IMR-90 (cell line): ENCODE data around the gene ABHD15. TPM values are rescaled to one million over a fixed set of nuclear protein-coding genes. Genes with fewer than 3 reads are reported as not detected.

Experiments
- ATAC-seq: fragments of 200-7000 bp; cut with Tn5 transposase; 2 replicates; pipeline ENCODE4 v1.9.1; 2020; ENCODE audit warnings: low read depth, mild to moderate bottlenecking, moderate library complexity
- BruUV-seq: library from RNA; stranded (reverse); fragments of 400-500 nt; replicated peaks from 2 replicates; lab custom pipeline; 2021; lab: Mats Ljungman, UMichigan
- CTCF ChIA-PET: fragments of 300-600 bp; formaldehyde crosslinking; extraction: SDS; loops from one replicate; lab custom pipeline; 2021; ENCODE audit warnings: antibody characterized with exemption; lab: Yijun Ruan, JAX
- POLR2A ChIA-PET: fragments of 300-600 bp; sonication (Branson Sonifier 250); formaldehyde crosslinking; loops from one replicate; lab custom pipeline; 2022; ENCODE audit warnings: antibody characterized with exemption; ENCODE audit not compliant: unreplicated experiment; lab: Charles Lee
- DNase-seq: peaks from one replicate; pipeline ENCODE4 v3.0.0; 2013
- H2AFZ ChIP-seq: replicated peaks from 2 replicates; pipeline ENCODE3; 2013; ENCODE audit warnings: low read length, mild to moderate bottlenecking; ENCODE audit not compliant: poor library complexity
- H2AK5ac ChIP-seq: 2 replicates; pipeline ENCODE4 v1.6.1; 2013; ENCODE audit warnings: low read depth, low read length, inconsistent platforms
- H2AK9ac ChIP-seq: replicated peaks from 2 replicates; pipeline ENCODE3; 2013; ENCODE audit warnings: mild to moderate bottlenecking, low read depth, low read length, moderate library complexity; ENCODE audit not compliant: poor library complexity
- H2BK120ac ChIP-seq: 2 replicates; pipeline ENCODE4 v1.6.1; 2013; ENCODE audit warnings: low read depth, low read length, inconsistent platforms
- H2BK15ac ChIP-seq: 3 replicates; pipeline ENCODE4 v1.6.1; 2013; ENCODE audit warnings: low read depth, low read length, inconsistent platforms
- H2BK20ac ChIP-seq: 2 replicates; pipeline ENCODE4 v1.6.1; 2013; ENCODE audit warnings: low read depth, mild to moderate bottlenecking, inconsistent platforms, low read length, moderate library complexity
- H2BK5ac ChIP-seq: 2 replicates; pipeline ENCODE4 v1.6.1; 2013; ENCODE audit warnings: mild to moderate bottlenecking, low read depth, low read length, inconsistent platforms; ENCODE audit not compliant: poor library complexity, severe bottlenecking
- H3K14ac ChIP-seq: replicated peaks from 2 replicates; pipeline ENCODE4 v1.6.1; 2013; ENCODE audit warnings: low read depth, low read length, inconsistent platforms
- H3K18ac ChIP-seq: 2 replicates; pipeline ENCODE4 v1.6.1; 2013; ENCODE audit warnings: low read depth, low read length, control low read depth
- H3K23ac ChIP-seq: 2 replicates; pipeline ENCODE4 v1.6.1; 2013; ENCODE audit warnings: low read depth, low read length, inconsistent platforms
- H3K27ac ChIP-seq: 2 replicates; pipeline ENCODE4 v1.5.1; 2013; ENCODE audit warnings: mild to moderate bottlenecking, control low read depth, low read length; ENCODE audit not compliant: insufficient read depth
- H3K27me3 ChIP-seq: 2 replicates; pipeline ENCODE4 v1.6.1; 2013; ENCODE audit warnings: low read length; ENCODE audit not compliant: control insufficient read depth, insufficient read depth
- H3K36me3 ChIP-seq: 2 replicates; pipeline ENCODE4 v1.6.1; 2013; ENCODE audit warnings: low read length, mixed read lengths; ENCODE audit not compliant: control insufficient read depth, insufficient read depth
- H3K4ac ChIP-seq: 2 replicates; pipeline ENCODE4 v1.6.1; 2013; ENCODE audit warnings: low read depth, low read length, inconsistent platforms
- H3K4me1 ChIP-seq: 2 replicates; pipeline ENCODE4 v1.6.1; 2013; ENCODE audit warnings: low read length, mixed read lengths; ENCODE audit not compliant: control insufficient read depth, insufficient read depth
- H3K4me2 ChIP-seq: 2 replicates; pipeline ENCODE4 v1.6.1; 2013; ENCODE audit warnings: low read depth, mild to moderate bottlenecking, control low read depth, low read length, moderate library complexity
- H3K4me3 ChIP-seq: 2 replicates; pipeline ENCODE4 v1.5.1; 2013; ENCODE audit warnings: low read depth, mild to moderate bottlenecking, control low read depth, low read length, moderate library complexity; ENCODE audit not compliant: insufficient read depth
- H3K56ac ChIP-seq: 2 replicates; pipeline ENCODE4 v1.6.1; 2013; ENCODE audit warnings: low read length, inconsistent platforms; ENCODE audit not compliant: insufficient read depth; ENCODE audit errors: extremely low read depth
- H3K79me1 ChIP-seq, 2 experiments: 2 replicates each; pipeline ENCODE4 v1.6.1; 2013; ENCODE audit warnings: low read length in 2 of 2, inconsistent platforms in 1 of 2, low read depth in 1 of 2
- H3K9ac ChIP-seq: 2 replicates; pipeline ENCODE4 v1.6.1; 2013; ENCODE audit warnings: low read depth, low read length, control low read depth
- H3K9me1 ChIP-seq: 2 replicates; pipeline ENCODE4 v1.6.1; 2013; ENCODE audit warnings: low read length, inconsistent platforms; ENCODE audit not compliant: insufficient read depth
- H3K9me3 ChIP-seq: 2 replicates; pipeline ENCODE4 v1.6.1; 2013; ENCODE audit warnings: low read length; ENCODE audit not compliant: control insufficient read depth, insufficient read depth
- H4K20me1 ChIP-seq: 2 replicates; pipeline ENCODE4 v1.6.1; 2013; ENCODE audit warnings: low read length, inconsistent platforms; ENCODE audit not compliant: insufficient read depth
- H4K5ac ChIP-seq: 2 replicates; pipeline ENCODE4 v1.6.1; 2013; ENCODE audit warnings: mild to moderate bottlenecking, low read depth, low read length, control low read depth
- H4K8ac ChIP-seq, 2 experiments: 2 replicates each; pipeline ENCODE4 v1.6.1; 2013; ENCODE audit warnings: low read depth in 2 of 2, low read length in 2 of 2, control low read depth in 1 of 2, inconsistent platforms in 1 of 2
- H4K91ac ChIP-seq: 2 replicates; pipeline ENCODE4 v1.6.1; 2013; ENCODE audit warnings: low read depth, low read length, inconsistent platforms; ENCODE audit not compliant: insufficient read depth
- BHLHE40 ChIP-seq: fragments of 150-350 bp; IDR thresholded peaks from 2 replicates; pipeline ENCODE4 v1.6.1; 2016; ENCODE audit warnings: mild to moderate bottlenecking, low read depth, low read length
- CEBPB ChIP-seq: IDR thresholded peaks from 2 replicates; pipeline ENCODE4 v1.6.1; 2012; ENCODE audit warnings: low read depth, low read length, improper control_type of control experiment
- CHD1 ChIP-seq: IDR thresholded peaks from 2 replicates; pipeline ENCODE4 v1.6.1; 2012; ENCODE audit warnings: low read depth, low read length, improper control_type of control experiment
- ELK1 ChIP-seq: fragments of 150-350 bp; IDR thresholded peaks from 2 replicates; pipeline ENCODE4 v1.6.1; 2016; ENCODE audit warnings: low read depth, mild to moderate bottlenecking, low read length, moderate library complexity, borderline replicate concordance
- FOS ChIP-seq: fragments of 150-350 bp; IDR thresholded peaks from 2 replicates; pipeline ENCODE4 v1.6.1; 2016; ENCODE audit warnings: low read depth, low read length
- MAFK ChIP-seq: IDR thresholded peaks from 2 replicates; pipeline ENCODE4 v1.6.1; 2012; ENCODE audit warnings: low read depth, low read length, improper control_type of control experiment
- MAZ ChIP-seq: IDR thresholded peaks from 2 replicates; pipeline ENCODE4 v1.6.1; 2012; ENCODE audit warnings: low read depth, mild to moderate bottlenecking, low read length, improper control_type of control experiment, moderate library complexity, borderline replicate concordance
- MXI1 ChIP-seq: IDR thresholded peaks from 2 replicates; pipeline ENCODE4 v1.6.1; 2012; ENCODE audit warnings: low read depth, mild to moderate bottlenecking, low read length, moderate library complexity, borderline replicate concordance
- POLR2A ChIP-seq: IDR thresholded peaks from 2 replicates; pipeline ENCODE4 v1.6.1; 2012; ENCODE audit warnings: mild to moderate bottlenecking, low read depth, low read length
- RAD21 ChIP-seq: IDR thresholded peaks from 2 replicates; pipeline ENCODE4 v1.6.1; 2012; ENCODE audit warnings: low read length, improper control_type of control experiment
- RCOR1 ChIP-seq: IDR thresholded peaks from 2 replicates; pipeline ENCODE4 v1.6.1; 2012; ENCODE audit warnings: mild to moderate bottlenecking, low read length, improper control_type of control experiment; ENCODE audit not compliant: insufficient replicate concordance
- RFX5 ChIP-seq: IDR thresholded peaks from 2 replicates; pipeline ENCODE4 v1.8.0; 2012; ENCODE audit warnings: low read depth, mild to moderate bottlenecking, low read length, moderate library complexity
- SMC3 ChIP-seq: fragments of 150-350 bp; IDR thresholded peaks from 2 replicates; pipeline ENCODE4 v1.6.1; 2016; ENCODE audit warnings: low read depth, mild to moderate bottlenecking, antibody characterized with exemption, low read length, moderate library complexity
- WGBS, 2 experiments: methylation state at CpG; one replicate each; pipeline versions ENCODE4 v1.1.5 to v1.1.7; 2013; ENCODE audit warnings: missing lambda C conversion rate in 2 of 2; ENCODE audit not compliant: insufficient read length in 1 of 2; ENCODE audit errors: extremely low coverage in 2 of 2; 5-methylcytosine and 5-hydroxymethylcytosine counted together
- dilution Hi-C: fragments of 300-500 bp; cut with HindIII; formaldehyde crosslinking; loops from one replicate; pipeline ENCODE4 v1.14.3; 2018; ENCODE audit warnings: low sequenced_read_pairs; ENCODE audit not compliant: unreplicated experiment
- in situ Hi-C: fragments of 300-500 bp; cut with MboI; formaldehyde crosslinking; loops from 3 replicates; pipeline ENCODE4 v1.14.3; 2019; ENCODE audit warnings: low sequenced_read_pairs, inconsistent platforms, mixed read lengths
- intact Hi-C: fragments of 100-400 bp; cut with micrococcal nuclease; formaldehyde crosslinking; loops from 2 replicates; pipeline ENCODE4 v1.10.0; 2022
- polyA plus RNA-seq, 3 experiments: library from polyadenylated mRNA; depleted of rRNA; stranded (reverse); fragments of >200 nt; gene quantifications; 2 replicates each; pipeline ENCODE4 v1.2.3, GENCODE V29; 2012; ENCODE audit warnings: low replicate concordance in 1 of 3
- total RNA-seq: library from RNA; depleted of rRNA; stranded (reverse); fragments of >200 nt; gene quantifications from 2 replicates; pipeline ENCODE4 v1.2.3, GENCODE V29; 2012
- TF ChIP-seq, protein P1 (sequence below): fragments of 150-350 bp; IDR thresholded peaks from 2 replicates; pipeline ENCODE4 v1.6.1; 2017; ENCODE audit warnings: mild to moderate bottlenecking, antibody characterized with exemption, low read length, low read depth
- TF ChIP-seq, protein P2 (sequence below): conservative IDR thresholded peaks from 2 replicates; pipeline ENCODE4 v1.5.1; 2012; ENCODE audit warnings: mild to moderate bottlenecking, low read depth, low read length, improper control_type of control experiment

The ABHD15 gene
- total and polyA plus RNA-seq, 2 of the 4 experiments (the other 2 are of a cell fraction): 3.2 to 4.6 TPM

DNA sequence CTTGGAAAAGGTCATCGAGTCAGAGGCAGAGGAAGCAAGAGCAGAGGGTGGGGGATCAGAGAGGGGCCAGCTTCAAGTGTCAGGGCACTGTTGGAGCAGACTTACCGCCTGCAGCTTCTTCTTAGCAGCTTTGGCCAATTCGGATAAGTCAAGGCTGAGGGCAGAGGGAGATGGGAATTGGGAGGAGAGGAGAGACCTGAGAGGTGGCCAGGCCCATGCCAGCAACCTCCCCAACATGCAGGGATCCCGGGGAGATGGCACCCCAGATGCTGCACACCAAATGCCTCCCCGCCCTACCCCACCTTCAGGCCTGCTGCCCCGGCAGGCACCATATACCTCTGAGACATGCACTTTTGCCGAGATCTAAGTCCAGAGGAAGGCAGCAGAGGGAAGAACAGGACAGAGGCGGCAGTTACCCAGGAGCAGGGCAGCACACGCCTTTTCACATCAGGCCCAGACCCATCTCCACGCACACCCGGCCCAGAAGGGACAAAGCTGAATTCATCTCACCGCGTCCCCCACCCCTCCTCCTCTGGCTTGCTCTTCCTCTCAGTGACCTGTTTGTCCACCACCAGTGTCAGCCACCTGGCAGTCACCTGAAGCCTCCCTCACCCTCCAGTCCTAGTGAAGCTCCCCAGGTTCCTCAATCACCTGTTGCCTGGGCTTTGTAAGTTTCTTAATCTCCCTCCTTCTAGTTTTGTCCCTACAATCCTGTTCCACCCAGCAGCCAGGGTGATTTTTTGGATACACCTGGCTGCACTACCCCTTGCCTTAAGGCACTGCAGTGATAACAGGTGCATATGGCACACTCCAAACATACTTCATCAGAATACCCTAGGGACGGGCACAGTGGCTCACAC, 12.0 kb upstream of the ABHD15 start:
- no peak overlapping the region for H3K56ac ChIP-seq
- ChIA-PET CTCF (interaction anchor here (0.6 kb wide), 1 partner anchor 146 kb away, joined by 3 read pairs; no protein-coding TSS in a partner anchor), POLR2A (no interaction called here)
- H2BK120ac ChIP-seq: no peak overlapping the region
- DNase-seq (no peak), ATAC-seq (no peak)
- H4K5ac ChIP-seq: no peak overlapping the region
- in situ Hi-C loops: no loop called here
- H3K4me3 ChIP-seq: no peak overlapping the region
- H2AFZ ChIP-seq: no peak overlapping the region
- no peak overlapping the region for H3K14ac ChIP-seq
- H3K9ac ChIP-seq: no peak overlapping the region
- no peak overlapping the region for H2BK15ac ChIP-seq
- intact Hi-C loops: no loop called here
- no peaks in the 10 kb centered on the region for H3K9me3 ChIP-seq
- dilution Hi-C loops: no loop called here
- H2BK5ac ChIP-seq: no peak overlapping the region
- peaks cover 72% of the 10 kb centered on the region for H3K36me3 ChIP-seq
- no peak overlapping the region for H2BK20ac ChIP-seq
- no peak overlapping the region for H4K8ac ChIP-seq
- H3K27ac ChIP-seq: no peak overlapping the region
- 90% methylated on average over 2 of the region's 14 CpGs; no CpG with 5 or more reads in 1 of the 2 experiments for WGBS, 2 experiments
- no peaks in the 10 kb centered on the region for H3K27me3 ChIP-seq
- H4K91ac ChIP-seq: no peak overlapping the region
- no peak overlapping the region for H3K23ac ChIP-seq
- no peaks in the 10 kb centered on the region; the same call in 1 of the 2 replicates for H3K4me1 ChIP-seq
- peaks cover 13 to 48% of the 10 kb centered on the region in 2 experiments for H3K79me1 ChIP-seq
- peaks cover 2% of the 10 kb centered on the region for H3K9me1 ChIP-seq
- no peak overlapping the region for H2AK5ac ChIP-seq
- H2AK9ac ChIP-seq: peak overlapping the region; percentile 28
- no peak overlapping the region for H3K18ac ChIP-seq
- BruUV-seq: no TSS peak
- peaks cover 17% of the 10 kb centered on the region for H4K20me1 ChIP-seq
- H3K4ac ChIP-seq: no peak overlapping the region
- H3K4me2 ChIP-seq: no peak overlapping the region
- TF ChIP-seq CEBPB: no peak
- no peak for TF ChIP-seq FOS
- TF ChIP-seq RCOR1: no peak
- no peak for TF ChIP-seq ELK1
- TF ChIP-seq RAD21: no peak
- TF ChIP-seq, protein P1, sequence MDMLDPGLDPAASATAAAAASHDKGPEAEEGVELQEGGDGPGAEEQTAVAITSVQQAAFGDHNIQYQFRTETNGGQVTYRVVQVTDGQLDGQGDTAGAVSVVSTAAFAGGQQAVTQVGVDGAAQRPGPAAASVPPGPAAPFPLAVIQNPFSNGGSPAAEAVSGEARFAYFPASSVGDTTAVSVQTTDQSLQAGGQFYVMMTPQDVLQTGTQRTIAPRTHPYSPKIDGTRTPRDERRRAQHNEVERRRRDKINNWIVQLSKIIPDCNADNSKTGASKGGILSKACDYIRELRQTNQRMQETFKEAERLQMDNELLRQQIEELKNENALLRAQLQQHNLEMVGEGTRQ: no peak
- TF ChIP-seq MXI1: no peak
- TF ChIP-seq BHLHE40: no peak
- TF ChIP-seq, protein P2, sequence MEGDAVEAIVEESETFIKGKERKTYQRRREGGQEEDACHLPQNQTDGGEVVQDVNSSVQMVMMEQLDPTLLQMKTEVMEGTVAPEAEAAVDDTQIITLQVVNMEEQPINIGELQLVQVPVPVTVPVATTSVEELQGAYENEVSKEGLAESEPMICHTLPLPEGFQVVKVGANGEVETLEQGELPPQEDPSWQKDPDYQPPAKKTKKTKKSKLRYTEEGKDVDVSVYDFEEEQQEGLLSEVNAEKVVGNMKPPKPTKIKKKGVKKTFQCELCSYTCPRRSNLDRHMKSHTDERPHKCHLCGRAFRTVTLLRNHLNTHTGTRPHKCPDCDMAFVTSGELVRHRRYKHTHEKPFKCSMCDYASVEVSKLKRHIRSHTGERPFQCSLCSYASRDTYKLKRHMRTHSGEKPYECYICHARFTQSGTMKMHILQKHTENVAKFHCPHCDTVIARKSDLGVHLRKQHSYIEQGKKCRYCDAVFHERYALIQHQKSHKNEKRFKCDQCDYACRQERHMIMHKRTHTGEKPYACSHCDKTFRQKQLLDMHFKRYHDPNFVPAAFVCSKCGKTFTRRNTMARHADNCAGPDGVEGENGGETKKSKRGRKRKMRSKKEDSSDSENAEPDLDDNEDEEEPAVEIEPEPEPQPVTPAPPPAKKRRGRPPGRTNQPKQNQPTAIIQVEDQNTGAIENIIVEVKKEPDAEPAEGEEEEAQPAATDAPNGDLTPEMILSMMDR: no peak
- no peak for TF ChIP-seq MAFK
- no peak for TF ChIP-seq POLR2A
- TF ChIP-seq MAZ: no peak
- TF ChIP-seq RFX5: no peak
- no peak for TF ChIP-seq SMC3
- TF ChIP-seq CHD1: no peak
